Amygdala (tissue), 56 donors: ENCODE measurements around the gene CDK10.

Experiments used
- DNase-seq, 56 donors: peaks; one replicate each; lab custom pipeline; 2025; lab: John Stamatoyannopoulos, UW

The CDK10 gene

GRCh38 chr16:89729863-89730593 lies 43.5 kb downstream of the CDK10 start:
- DNase-seq = no peak

- no peak for DNase-seq
These were observed 44.2 kb downstream of the CDK10 start for GRCh38 chr16:89730610-89731234.

- no peak for DNase-seq
These were observed 45.8 kb downstream of the CDK10 start for GRCh38 chr16:89732142-89732917.

- no peak for DNase-seq
These were observed 46.4 kb downstream of the CDK10 start for GRCh38 chr16:89732918-89733242.

- DNase-seq = no peak
These were observed 46.8 kb downstream of the CDK10 start for GRCh38 chr16:89733322-89733721.

GRCh38 chr16:89733792-89734191 lies 47.3 kb downstream of the CDK10 start:
- DNase-seq = no peak

GRCh38 chr16:89736554-89736953 lies 50.1 kb downstream of the CDK10 start:
- DNase-seq = no peak

- DNase-seq = no peak
These were observed 51.0 kb downstream of the CDK10 start for GRCh38 chr16:89737341-89738071.

GRCh38 chr16:89738072-89738377 lies 51.5 kb downstream of the CDK10 start:
- DNase-seq = no peak

- DNase-seq = no peak
These were observed 52.2 kb downstream of the CDK10 start for GRCh38 chr16:89738538-89739317.

GRCh38 chr16:89739383-89739782 lies 52.9 kb downstream of the CDK10 start:
- no peak for DNase-seq

GRCh38 chr16:89741342-89742014 lies 55.0 kb downstream of the CDK10 start:
- DNase-seq = peak in 2 of 56 donors; percentile 16 to 33

GRCh38 chr16:89742948-89743347 lies 56.5 kb downstream of the CDK10 start:
- DNase-seq = peak in 1 of 56 donors; percentile 12

GRCh38 chr16:89744813-89745212 lies 58.3 kb downstream of the CDK10 start:
- no peak for DNase-seq
